NCI-H2107 (cell line): ENCODE results near the gene MARCHF11.

Experiments used
- DNase-seq: peaks from one replicate; lab custom pipeline; 2025; lab: John Stamatoyannopoulos, UW

Gene MARCHF11, protein sequence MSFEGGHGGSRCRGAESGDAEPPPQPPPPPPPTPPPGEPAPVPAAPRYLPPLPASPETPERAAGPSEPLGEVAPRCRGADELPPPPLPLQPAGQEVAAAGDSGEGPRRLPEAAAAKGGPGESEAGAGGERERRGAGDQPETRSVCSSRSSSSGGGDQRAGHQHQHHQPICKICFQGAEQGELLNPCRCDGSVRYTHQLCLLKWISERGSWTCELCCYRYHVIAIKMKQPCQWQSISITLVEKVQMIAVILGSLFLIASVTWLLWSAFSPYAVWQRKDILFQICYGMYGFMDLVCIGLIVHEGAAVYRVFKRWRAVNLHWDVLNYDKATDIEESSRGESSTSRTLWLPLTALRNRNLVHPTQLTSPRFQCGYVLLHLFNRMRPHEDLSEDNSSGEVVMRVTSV

DNA sequence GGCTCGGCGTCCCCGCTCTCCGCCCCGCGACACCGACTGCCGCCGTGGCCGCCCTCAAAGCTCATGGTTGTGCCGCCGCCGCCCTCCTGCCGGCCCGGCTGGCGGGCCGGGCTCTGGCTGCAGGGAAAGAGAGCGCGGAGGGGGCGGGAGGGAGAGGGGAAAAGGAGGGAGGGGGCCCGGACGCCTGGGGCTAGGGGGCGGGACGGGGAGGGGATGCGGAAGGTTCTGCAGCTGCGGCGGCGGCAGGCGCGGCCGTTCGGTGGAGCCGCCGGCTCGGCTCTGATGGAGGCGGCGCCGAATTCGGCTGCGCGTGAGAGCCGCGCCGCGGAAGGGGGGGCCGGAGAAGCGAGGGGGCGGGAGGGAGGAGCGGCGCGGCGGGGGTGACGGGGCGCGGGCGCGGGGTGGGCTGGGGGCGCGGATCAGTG is at the start of gene MARCHF11:
Gene MARCHF11, minus strand, starts transcription at position 281 of the 425 bp plus-strand sequence. Its CDS starts 216 bp downstream, at position 65.
- DNase-seq: no peak

DNA sequence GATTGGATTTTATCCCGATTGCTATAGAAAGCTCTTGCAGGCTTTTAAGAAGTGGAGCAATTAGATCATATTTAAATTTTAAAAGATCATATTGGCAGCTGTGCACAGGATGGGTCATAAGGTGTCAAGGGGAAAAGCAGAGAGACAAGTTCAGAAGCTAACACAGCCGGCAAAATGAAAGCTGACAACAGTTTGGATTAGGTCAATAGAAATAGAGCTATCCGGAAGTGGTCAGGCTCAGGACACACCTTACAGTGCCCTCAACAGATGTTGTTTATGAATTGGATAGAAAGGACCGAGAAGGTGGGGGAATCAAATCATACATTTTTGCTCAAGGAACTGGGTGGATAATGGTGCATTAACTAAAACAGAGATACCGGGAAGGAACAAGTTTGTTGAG is 46.3 kb upstream of the MARCHF11 start:
- no peak for DNase-seq

DNA sequence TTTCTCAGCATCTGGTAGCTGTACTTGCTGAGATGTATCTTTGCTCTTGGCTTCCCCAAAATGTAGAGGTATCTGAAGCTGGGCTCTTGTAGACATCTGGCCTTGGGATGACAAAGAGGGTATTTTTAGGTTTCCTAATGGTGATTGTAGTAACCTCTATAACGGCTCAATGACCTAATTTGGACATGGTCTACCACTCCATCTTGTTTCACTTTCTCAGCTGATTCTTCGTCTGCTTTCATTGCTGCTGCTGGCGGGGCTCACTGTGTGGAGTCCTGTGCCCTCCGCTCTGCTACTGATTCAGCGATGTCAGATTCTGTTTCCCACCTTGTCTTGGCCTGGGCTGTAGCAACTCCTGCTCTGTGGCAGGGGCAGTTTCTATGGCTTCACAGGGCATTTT is 12.7 kb upstream of the MARCHF11 start:
- no peak for DNase-seq

DNA sequence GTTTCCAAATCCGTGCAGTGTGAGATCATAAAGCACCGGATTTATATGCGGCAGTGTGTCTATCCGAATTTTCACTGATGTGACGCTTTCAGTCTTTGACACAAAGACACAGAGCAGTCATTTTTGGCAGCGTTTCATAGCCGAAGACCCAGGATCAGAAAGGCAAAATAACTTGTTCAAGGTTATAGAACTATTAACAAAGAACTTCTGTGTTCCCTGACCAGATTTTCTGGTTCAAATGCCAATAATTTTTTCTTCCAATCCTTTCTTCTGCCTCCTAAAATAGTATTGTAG is 1.1 kb upstream of the MARCHF11 start:
- DNase-seq: no peak

DNA sequence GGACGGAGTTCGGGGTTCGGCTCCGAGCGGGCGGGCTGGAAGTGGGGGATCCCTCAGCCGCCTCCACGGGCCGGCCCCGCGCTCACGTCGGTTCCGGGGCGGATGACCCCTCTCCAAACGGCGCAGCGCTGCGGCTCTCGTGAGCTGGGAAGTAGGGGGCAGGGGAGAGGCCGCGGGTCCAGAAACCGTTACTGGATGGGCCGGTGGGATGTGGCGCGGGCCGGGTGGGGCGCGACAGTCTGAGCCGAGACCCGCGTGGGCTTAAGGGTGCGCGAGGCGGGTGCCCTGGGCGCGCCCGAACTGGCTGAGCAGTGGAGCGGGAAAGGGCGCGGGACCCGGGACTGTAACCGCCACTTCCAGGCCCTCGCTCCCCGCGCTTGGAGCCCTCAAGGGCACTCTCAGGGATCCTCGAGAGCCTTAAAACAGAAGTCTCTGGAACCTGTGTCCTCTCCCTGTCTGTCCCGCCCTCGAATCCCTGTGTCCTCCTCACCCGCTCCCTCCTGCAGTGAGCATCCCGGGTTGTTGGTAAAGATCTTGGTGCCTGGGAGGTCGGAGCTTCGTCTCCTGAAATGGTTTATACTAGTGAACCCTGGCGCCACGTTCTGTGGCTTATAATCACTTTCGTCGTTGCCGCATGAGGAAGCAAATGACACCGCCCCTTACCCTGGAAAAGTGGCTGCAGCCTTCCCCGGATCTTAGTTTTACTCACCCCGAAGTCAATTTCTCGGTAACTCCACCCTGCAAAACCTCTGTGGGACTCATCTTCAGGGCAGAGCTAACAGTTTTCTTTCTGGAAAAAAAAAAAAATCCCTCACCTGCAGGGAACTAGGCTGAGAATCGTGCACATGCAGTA is 571 bp upstream of the MARCHF11 start:
- no peak for DNase-seq

DNA sequence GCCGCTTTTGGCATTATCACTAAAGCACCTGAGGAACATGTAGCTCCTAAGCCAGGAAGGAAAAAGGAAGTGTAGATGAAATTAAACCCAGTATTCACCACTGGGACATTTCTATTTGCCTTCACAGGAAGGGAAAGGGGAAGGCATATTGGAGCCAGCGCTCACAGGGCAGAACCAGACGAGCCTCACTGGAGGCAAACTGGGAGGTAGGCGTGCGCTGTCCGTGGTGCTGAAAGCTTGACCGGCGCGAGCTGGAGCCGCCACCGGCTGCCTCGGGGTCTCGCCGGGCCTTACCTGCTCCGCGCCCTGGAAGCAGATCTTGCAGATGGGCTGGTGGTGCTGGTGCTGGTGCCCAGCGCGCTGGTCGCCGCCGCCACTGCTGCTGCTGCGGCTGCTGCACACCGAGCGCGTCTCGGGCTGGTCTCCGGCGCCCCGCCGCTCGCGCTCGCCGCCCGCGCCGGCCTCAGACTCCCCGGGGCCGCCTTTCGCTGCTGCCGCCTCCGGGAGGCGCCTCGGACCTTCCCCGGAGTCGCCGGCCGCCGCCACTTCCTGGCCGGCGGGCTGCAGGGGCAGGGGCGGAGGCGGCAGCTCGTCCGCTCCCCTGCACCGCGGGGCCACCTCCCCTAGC is 732 bp downstream of the MARCHF11 start:
- no peak for DNase-seq

DNA sequence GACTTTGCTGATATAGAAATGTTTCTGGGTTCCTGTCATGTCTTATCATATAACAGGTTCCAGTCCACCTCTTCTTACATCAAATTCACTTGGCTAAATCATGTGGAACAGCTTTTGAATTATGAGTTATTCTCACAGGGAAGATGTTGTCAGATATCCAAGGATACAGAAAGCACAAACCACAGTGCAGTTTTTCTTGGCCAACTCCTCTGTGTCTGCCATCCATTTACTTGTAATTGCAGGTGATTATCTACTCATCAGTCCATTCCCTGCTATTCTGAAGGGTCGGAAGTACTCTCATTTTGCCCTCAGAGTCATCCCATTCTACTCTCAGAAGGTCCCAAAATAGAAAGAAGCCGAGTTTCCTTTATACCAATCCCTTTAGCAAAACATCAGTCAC is 10.0 kb downstream of the MARCHF11 start:
- DNase-seq: no peak

DNA sequence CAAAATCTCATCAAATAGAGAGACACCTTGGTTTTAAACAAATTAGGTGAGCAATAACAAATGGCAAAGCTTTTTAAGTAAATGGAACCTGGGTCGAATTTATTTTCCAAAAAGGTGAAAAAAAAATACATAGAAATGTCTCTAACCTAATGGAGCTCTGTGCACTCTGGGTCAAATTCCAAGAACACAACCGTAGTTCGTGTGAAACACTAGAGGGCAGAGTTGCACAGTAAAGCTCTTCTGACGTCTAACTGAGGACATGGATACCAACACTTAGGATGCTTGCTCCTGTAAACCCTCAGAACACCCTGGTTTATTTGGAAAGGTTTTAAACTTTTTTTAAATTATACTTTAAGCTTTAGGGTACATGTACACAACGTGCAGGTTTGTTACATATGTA is 18.9 kb downstream of the MARCHF11 start:
- DNase-seq: peak; percentile 27

DNA sequence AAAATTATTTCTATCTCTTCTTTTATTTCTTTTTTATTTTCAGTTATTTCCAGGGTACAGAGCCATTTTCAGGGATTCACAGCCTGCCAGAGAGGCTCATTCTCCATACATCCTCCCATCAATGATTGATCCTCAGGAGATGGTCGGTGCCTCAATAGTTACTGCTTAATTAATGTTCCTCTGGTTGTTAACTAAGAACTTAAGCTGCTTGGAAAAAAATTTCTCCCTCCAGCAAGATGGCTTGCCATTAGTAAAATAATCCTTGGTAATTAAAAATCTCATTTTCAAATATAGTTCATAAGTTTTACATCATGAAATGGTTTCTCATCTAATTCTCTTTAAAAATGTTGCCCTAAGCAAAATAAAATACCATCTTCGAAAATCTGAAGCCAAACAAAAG is 20.0 kb downstream of the MARCHF11 start:
- no peak for DNase-seq

DNA sequence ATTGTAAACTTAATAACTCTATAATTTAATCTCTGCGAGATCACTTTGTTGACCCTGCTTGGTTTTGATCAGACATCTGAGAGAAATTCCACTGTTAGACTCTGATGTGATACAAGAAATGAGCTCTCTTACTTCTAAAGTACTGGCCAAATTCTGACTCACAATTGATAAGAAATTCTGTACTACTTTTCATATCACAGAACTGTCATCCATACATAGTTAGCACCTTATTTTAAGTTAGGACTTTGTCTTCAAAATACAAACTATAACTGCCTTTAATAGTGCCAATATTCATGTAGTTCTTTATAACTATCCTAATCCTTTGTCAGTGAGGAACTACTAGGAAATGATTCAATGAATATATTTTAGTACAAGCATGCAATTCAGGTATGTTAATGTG is 23.4 kb downstream of the MARCHF11 start:
- no peak for DNase-seq

DNA sequence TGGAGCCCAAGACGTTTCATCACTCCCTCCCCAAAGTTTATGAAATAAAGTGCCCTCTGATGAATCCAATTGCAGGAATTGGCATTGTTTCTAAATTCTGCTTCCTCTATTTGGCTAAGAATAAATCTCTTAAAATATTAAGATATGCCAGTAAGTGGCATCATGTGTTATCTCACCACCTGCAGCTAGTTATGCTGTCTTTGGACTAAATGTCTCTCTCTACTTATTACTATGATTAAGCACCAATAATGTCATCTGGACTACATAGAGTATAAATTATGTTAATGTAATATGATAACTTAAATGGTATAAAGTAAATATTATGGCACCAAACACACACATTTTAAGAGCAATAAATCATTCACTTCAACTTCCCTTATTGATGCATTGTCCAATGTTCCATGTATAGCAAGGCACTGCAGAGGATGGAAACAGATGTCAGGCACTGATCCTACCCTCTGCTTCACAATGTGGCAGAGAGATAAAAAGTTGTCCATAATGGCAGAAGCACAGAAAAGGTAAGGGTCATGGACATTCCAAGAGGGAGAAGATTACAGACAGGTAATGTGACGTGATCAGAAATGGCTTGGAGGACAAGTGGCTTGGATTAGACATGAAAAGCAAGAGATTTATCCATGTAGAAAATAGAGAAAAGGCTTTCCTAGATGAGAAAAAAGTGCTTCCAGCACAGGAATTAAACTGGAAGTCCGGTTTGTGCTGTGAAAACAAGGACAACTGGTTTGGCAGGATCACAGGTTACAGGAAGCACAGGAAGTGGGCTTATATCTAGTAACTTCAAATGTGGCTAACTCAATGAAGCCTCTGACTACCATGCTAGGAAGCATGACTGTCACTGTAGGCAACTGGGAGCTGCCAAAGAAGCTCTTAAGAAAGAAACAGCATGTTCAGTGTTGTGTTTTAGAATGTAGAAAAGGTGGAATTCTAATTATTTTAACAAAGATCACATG is 26.7 kb downstream of the MARCHF11 start:
- no peak for DNase-seq

DNA sequence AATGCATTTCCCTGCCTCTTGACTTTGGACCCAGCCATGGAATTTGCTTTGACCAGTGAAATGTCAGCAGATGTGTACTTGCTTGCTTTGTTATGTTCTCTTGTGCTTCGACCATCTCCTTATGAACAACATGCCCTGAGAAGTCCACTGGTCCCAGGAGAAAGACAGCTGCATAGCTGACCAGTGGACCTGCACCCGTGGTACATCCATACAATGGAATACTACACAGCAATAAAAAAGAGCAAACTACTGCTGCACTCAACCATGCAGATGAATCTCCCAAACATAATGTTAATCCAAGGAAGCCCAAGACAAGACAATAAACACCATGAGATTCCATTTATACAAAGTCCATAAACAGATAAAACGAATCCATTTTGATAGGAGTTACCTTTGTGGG is 30.0 kb downstream of the MARCHF11 start:
- no peak for DNase-seq

DNA sequence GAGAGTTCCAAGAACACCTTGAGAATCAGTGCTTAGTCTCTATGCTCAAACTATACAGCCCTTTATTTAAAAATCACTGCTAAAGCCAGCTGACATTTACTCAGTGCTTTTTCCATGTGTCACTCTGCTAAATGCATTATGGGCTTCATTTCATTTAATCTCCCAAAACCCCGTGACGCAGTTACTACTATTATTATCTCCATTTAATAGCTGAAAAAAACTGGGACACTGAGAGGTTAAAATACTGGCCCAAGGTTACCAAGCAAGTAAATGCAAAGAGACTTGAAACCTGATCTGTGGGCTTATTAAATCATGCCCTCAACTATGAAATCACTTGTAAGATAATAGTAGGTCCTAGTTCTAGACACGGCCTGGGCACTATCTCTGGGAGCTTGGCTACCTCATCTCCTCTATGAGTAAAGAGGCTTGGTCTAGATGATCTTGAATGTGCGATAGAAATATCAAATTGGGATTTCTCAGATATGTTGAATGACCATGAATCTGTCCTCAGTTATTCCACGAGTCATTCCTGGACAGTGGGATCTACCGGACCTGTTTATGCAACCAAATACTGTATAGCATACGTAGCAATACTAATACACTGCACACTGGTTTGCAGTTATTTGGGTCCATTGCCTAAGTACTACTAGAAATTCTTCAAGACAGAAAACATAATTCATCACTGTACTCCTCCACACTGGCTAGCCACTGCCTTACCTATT is 32.3 kb downstream of the MARCHF11 start:
- DNase-seq: no peak

DNA sequence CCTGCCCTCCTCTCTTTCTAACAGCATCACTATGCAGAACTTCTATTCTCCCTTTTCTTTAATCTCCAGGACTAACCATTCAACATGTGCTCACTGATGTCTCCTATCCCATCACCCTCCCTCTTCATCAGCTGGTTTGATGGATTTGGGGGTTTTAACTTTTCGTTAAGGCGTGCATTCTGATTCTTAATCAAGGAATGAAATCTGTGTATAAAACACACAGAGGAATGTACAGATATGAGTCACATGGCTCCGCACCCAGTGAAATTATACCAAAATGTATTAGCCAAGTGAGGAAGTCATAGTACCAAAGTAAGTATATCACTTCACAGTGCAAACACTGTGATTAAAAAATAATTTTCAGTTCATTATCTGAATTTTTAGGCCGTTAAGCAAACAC is 35.2 kb downstream of the MARCHF11 start:
- no peak for DNase-seq

DNA sequence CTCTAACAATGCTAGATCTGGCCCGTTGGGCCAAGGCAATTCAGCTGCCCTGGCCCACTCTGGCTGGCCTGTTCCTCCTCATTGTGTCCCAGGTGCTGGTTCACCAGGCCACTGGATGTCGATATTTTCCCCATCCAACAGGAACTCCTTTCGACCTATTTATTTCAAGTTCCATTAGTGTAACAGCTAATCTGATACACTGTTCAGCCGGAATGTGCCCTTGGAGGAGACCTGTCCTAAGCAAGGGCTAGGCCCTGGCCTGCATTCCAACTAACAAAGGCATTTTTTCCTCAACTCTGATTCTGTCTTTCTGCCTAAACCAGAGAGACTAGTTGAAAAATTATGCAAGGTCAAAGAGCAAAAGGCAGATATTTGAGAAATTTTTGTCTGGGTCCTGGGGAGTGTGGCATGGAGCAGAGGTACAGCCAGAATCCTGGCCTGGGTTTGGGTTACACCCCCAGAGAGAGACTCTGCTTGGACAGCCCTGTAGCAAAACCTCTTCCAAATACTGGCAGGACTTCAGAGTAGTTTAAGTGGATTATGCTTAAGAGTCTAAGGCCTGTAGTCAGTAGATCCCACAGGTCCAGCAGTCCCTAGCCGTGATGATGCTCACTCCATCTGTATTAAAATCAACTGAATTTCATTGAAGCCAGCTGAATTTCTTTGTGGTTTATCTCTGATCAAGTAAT is 36.1 kb downstream of the MARCHF11 start:
- DNase-seq: no peak

DNA sequence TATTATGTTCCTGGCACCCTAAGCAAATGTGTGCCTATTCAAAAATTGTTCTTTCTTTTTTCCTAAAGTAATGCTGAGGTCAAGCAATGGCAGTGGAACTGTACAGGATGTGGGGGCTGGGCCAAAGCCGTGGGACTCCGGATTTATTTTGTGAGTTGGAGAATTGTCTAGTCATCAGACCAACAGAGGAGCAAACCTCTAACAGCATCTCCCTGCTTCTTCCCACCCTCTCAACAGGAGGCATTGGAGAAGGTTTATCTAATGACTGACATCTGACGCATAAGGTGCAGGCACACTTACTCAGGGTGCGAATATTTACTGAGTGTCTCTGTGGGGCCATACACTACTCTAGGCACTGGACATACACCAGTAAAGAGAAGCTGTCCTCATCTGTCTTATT is 38.6 kb downstream of the MARCHF11 start:
- DNase-seq: no peak

DNA sequence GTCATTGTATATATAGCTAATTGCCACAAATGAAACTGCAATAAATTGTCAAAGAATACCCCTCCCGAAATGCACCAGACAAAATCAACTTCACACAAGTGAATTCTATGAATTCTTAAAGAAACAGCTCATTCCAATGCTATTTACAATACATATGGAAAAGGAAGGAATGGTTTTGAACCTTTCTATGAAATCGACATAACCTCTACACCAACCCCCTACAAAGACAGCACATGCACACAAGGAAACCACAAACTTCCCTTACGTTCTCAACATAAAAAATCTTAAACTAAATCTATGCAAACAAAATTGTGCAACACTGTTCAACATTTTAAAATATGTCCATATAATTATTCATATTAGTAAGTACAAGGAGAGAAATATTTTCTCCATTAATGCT is 39.2 kb downstream of the MARCHF11 start:
- no peak for DNase-seq

DNA sequence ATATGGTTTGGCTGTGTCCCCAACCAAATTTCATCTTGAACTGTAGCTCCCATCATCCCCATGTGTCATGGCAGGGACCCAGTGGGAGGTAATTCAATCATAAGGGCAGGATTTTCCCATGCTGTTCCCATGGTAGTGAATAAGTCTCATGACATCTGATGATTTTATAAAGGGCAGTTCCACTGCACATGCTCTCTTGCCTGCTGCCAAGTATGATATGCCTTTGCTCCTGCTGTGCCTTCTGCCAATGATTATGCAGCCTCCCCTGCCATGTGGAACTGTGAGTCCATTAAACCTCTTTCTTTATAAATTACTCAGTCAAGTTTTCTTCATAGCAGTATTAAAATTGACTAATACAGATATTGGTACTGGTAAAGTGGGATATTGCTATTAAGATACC is 42.4 kb downstream of the MARCHF11 start:
- no peak for DNase-seq

DNA sequence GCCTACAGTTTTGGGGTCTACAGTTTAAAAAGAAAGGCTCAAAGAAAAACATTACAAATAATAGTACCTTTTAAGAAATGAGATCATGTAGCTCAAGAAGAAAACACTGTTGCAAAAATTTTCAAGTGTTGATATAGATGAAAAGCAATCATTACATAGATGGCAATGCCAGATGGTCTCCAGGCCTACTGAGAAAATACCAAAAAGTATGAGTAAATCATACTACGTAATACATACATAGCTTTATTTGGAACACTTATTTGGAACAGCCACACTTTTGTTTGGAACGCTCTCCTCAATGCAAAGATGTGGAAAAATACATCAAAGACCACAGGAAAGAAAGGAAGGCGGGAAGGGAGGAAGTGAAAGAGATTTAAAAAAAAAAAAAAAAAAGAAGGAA is 44.1 kb downstream of the MARCHF11 start:
- no peak for DNase-seq

DNA sequence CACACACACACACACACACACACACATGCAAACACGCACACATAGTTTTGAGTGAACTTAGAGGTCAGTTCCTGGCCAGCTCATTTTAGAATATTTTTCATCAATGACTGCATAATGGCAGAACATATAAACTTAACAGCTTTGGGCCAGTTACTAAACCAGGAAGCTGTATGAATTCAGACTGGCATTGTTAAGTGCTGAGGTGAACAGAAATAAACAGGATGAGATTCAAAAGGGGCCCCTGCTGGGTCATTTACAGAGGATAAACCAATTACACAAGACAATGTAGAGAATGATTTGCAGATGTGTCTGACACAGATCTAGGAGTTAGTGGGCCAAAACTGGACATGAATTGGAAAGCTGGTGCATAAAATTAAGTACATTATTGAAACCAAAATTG is 44.6 kb downstream of the MARCHF11 start:
- no peak for DNase-seq

DNA sequence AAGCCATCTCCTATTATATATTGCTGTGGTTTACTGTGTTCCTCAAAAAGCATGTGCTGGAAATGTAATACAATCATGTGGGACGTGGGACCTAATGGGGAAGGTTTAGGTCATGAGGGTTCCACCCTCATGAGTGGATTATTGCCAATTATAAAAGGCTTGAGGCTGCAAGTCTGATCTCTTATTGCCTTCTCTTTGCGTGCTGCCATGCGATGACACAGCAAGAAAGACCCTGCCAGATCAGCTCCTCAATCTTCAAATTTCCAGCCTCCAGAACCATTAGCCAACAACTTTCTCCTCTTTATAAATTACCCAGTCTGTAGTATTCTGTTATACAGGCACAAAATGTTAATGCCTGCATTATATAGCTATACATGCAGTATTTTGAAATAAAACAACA is 45.4 kb downstream of the MARCHF11 start:
- no peak for DNase-seq
